ENCODE measurements around the gene PLCG1.
"Not testable (repeated sequence)": the region's sequence is repeated elsewhere in the genome, so short reads cannot be mapped to it uniquely, and the experiment has no call there.

- TF ChIP-seq CTCF, POLR2A (IDR thresholded peaks at IDR 0.05): not testable (repeated sequence)
These were observed 9.0 kb upstream of the PLCG1 start for GRCh38 chr20:41128317-41128716.
